Upper lobe of left lung (tissue), 6 donors: ENCODE results near the gene ZNF333. TPM values are rescaled to one million over a fixed set of nuclear protein-coding genes. Genes with fewer than 3 reads are reported as not detected.

Experiments
- ATAC-seq, 2 donors: fragments of 200-7000 bp; cut with Tn5 transposase; one replicate each; pipeline ENCODE4 v1.9.1; 2022; ENCODE audit warnings: mild to moderate bottlenecking in 2 of 2, moderate library complexity in 2 of 2; ENCODE audit not compliant: low FRiP score in 2 of 2
- DNase-seq, 2 donors: peaks; one replicate each; pipeline ENCODE4 v3.0.0-alpha.2; 2019 to 2020
- H3K27ac ChIP-seq, 4 donors: fragments of 200-600 bp; sonication (generic); one replicate each; pipeline ENCODE4 v1.5.1; 2016 to 2019
- H3K27me3 ChIP-seq, 4 donors: fragments of 200-600 bp; sonication (generic); one replicate each; pipeline ENCODE4 v1.5.1; 2017 to 2019
- H3K36me3 ChIP-seq, 4 donors: fragments of 200-600 bp; sonication (generic); one replicate each; pipeline ENCODE4 v1.5.1; 2016 to 2019
- H3K4me1 ChIP-seq, 4 donors: fragments of 200-600 bp; sonication (generic); one replicate each; pipeline ENCODE4 v1.5.1; 2018 to 2019
- H3K4me3 ChIP-seq, 4 donors: fragments of 200-600 bp; sonication (generic); one replicate each; pipeline ENCODE4 v1.5.1; 2017 to 2019; ENCODE audit warnings: mild to moderate bottlenecking in 2 of 4, moderate library complexity in 1 of 4
- H3K9me3 ChIP-seq, 4 donors: fragments of 200-600 bp; sonication (generic); one replicate each; pipeline ENCODE4 v1.5.1; 2018 to 2019
- CTCF ChIP-seq, 6 experiments: fragments of 450-650 bp in 4 of 6; fragments of 200-600 bp in 2 of 6; sonication (generic) in 2 of 6; IDR thresholded peaks; one replicate each; pipeline ENCODE4 v1.5.1; 2016 to 2019; ENCODE audit warnings: antibody characterized with exemption in 6 of 6
- EP300 ChIP-seq, 4 donors: sonication (generic); formaldehyde crosslinking; IDR thresholded peaks; one replicate each; pipeline ENCODE4 v1.5.1; 2017; ENCODE audit warnings: antibody characterized with exemption in 4 of 4, control low read depth in 2 of 4
- POLR2A ChIP-seq, 4 donors: fragments of 450-650 bp; IDR thresholded peaks; one replicate each; pipeline ENCODE4 v1.5.1; 2016 to 2017; ENCODE audit warnings: antibody characterized with exemption in 4 of 4, mild to moderate bottlenecking in 2 of 4
- POLR2AphosphoS5 ChIP-seq, 2 donors: sonication (generic); formaldehyde crosslinking; IDR thresholded peaks; one replicate each; pipeline ENCODE4 v1.5.1; 2017; ENCODE audit warnings: antibody characterized with exemption in 2 of 2
- WGBS, 2 donors: methylation state at CpG; one replicate each; pipeline ENCODE4 v1.1.5; 2017 to 2018; 5-methylcytosine and 5-hydroxymethylcytosine counted together
- total RNA-seq, 6 donors: library from RNA; depleted of rRNA in 4 of 6; stranded (reverse); fragments of >200 nt in 4 of 6; gene quantifications; one replicate each; pipeline versions ENCODE4 v1.1.0 to v1.2.1, GENCODE V29; 2016 to 2021
- donor health status: DM: no; HTN: no; CAD: no; lungs with moderate emphysema.
- donor health status: DM: no; HTN: yes; CAD: no; lungs with severe emphysema.

ZNF333 gene
- total RNA-seq, 6 donors from 2014 or later: 16.1 to 35.6 (median 20.0) TPM

GRCh38 chr19:14655726-14656125, 34.1 kb upstream of the ZNF333 start:
- no peak for DNase-seq
- Histone ChIP-seq H3K27me3 (no peaks in the 10 kb centered on the region), H3K36me3 (no peaks in the 10 kb centered on the region), H3K4me1 (no peaks in the 10 kb centered on the region), H3K27ac (no peak overlapping the region), H3K9me3 (no peaks in the 10 kb centered on the region), H3K4me3 (no peak overlapping the region)
- no peak for TF ChIP-seq EP300 (IDR thresholded peaks at IDR 0.05)
- TF ChIP-seq CTCF (IDR thresholded peaks at IDR 0.05): no peak
- TF ChIP-seq POLR2A (IDR thresholded peaks at IDR 0.05): no peak
- TF ChIP-seq POLR2AphosphoS5 (IDR thresholded peaks at IDR 0.05): no peak
- ATAC-seq: no peak
- 72 to 73% methylated on average over 11 of the region's 11 CpGs for WGBS, 2 donors

- 68 to 76% methylated on average over 6 of the region's 6 CpGs for WGBS, 2 donors
- Histone ChIP-seq H3K4me1 (no peaks in the 10 kb centered on the region), H3K27ac (no peak overlapping the region), H3K4me3 (no peak overlapping the region), H3K27me3 (no peaks in the 10 kb centered on the region), H3K9me3 (no peaks in the 10 kb centered on the region), H3K36me3 (no peaks in the 10 kb centered on the region)
- no peak for DNase-seq
- ATAC-seq: no peak
- no peak for TF ChIP-seq EP300 (IDR thresholded peaks at IDR 0.05)
- no peak for TF ChIP-seq CTCF (IDR thresholded peaks at IDR 0.05)
- no peak for TF ChIP-seq POLR2A (IDR thresholded peaks at IDR 0.05)
- TF ChIP-seq POLR2AphosphoS5 (IDR thresholded peaks at IDR 0.05): no peak
These were observed 29.9 kb upstream of the ZNF333 start for GRCh38 chr19:14659874-14660489.

GRCh38 chr19:14661372-14661924, 28.4 kb upstream of the ZNF333 start:
- 55 to 69% methylated on average over 12 of the region's 12 CpGs for WGBS, 2 donors
- H3K4me1 ChIP-seq: no peaks in the 10 kb centered on the region
- peak in 1 of 2 donors; percentile 73 for ATAC-seq

GRCh38 chr19:14669940-14670339, 19.9 kb upstream of the ZNF333 start:
- TF ChIP-seq POLR2AphosphoS5 (IDR thresholded peaks at IDR 0.05) (no peak), CTCF (IDR thresholded peaks at IDR 0.05) (no peak), POLR2A (IDR thresholded peaks at IDR 0.05) (no peak), EP300 (IDR thresholded peaks at IDR 0.05) (no peak)
- WGBS, 2 donors: 83 to 87% methylated on average over 3 of the region's 3 CpGs
- no peak for DNase-seq

More at GRCh38 chr19:14661372-14661924, 28.4 kb upstream of the ZNF333 start:
- Histone ChIP-seq H3K27ac (no peak overlapping the region), H3K27me3 (no peaks in the 10 kb centered on the region), H3K9me3 (no peaks in the 10 kb centered on the region), H3K4me3 (no peak overlapping the region), H3K36me3 (no peaks in the 10 kb centered on the region)
- peak in 1 of 2 donors; percentile 26 for DNase-seq
- TF ChIP-seq POLR2A (IDR thresholded peaks at IDR 0.05) (no peak), CTCF (IDR thresholded peaks at IDR 0.05) (no peak), EP300 (IDR thresholded peaks at IDR 0.05) (no peak), POLR2AphosphoS5 (IDR thresholded peaks at IDR 0.05) (no peak)

GRCh38 chr19:14670408-14670807, 19.4 kb upstream of the ZNF333 start:
- H3K4me1 ChIP-seq: no peaks in the 10 kb centered on the region
- no peak overlapping the region for H3K4me3 ChIP-seq
- no peak for ATAC-seq
- no peaks in the 10 kb centered on the region for H3K27me3 ChIP-seq
- no peak for TF ChIP-seq EP300 (IDR thresholded peaks at IDR 0.05)
- TF ChIP-seq POLR2A (IDR thresholded peaks at IDR 0.05): no peak
- TF ChIP-seq POLR2AphosphoS5 (IDR thresholded peaks at IDR 0.05): no peak
- TF ChIP-seq CTCF (IDR thresholded peaks at IDR 0.05): no peak
- H3K27ac ChIP-seq: no peak overlapping the region
- no peaks in the 10 kb centered on the region for H3K36me3 ChIP-seq
- DNase-seq: no peak
- H3K9me3 ChIP-seq: peaks cover 0 to 6% (median 4%) of the 10 kb centered on the region in 4 donors
- WGBS, 2 donors: 56 to 73% methylated on average over 2 of the region's 2 CpGs

More at GRCh38 chr19:14669940-14670339, 19.9 kb upstream of the ZNF333 start:
- no peak overlapping the region for H3K27ac ChIP-seq
- no peak for ATAC-seq
- H3K36me3 ChIP-seq: no peaks in the 10 kb centered on the region
- H3K27me3 ChIP-seq: no peaks in the 10 kb centered on the region
- H3K9me3 ChIP-seq: peaks cover 0 to 6% (median 4%) of the 10 kb centered on the region in 4 donors
- H3K4me1 ChIP-seq: no peaks in the 10 kb centered on the region
- no peak overlapping the region for H3K4me3 ChIP-seq
